ENCODE results near the gene LCA5L. TPM values are rescaled to one million over a fixed set of nuclear protein-coding genes. Genes with fewer than 3 reads are reported as not detected.
"Not testable (repeated sequence)": the region's sequence is repeated elsewhere in the genome, so short reads cannot be mapped to it uniquely, and the experiment has no call there.

Gene LCA5L
- total and polyA plus RNA-seq, 7 donors, result 1.2 to 5.3 (median 3.3) TPM

GRCh38 chr21:39377444-39378050 lies 68.0 kb downstream of the LCA5L start:
- peaks cover 10% of the 10 kb centered on the region for H3K4me1 ChIP-seq
- H3K36me3 ChIP-seq (ENCODE audit: insufficient read depth in 1 of 2, low read depth in 1 of 2), result no peaks in the 10 kb centered on the region
- peaks cover 0 to 3% (median 0%) of the 10 kb centered on the region in 3 donors for H3K27me3 ChIP-seq (ENCODE audit: insufficient read depth in 3 of 3, low read length in 2 of 3)
- no peak overlapping the region for H3K4me3 ChIP-seq
- intact Hi-C loops (cut with DNase I), result loop anchor here in 1 of 2 donors (2.0 kb wide), 1 partner anchor 27 kb away; no protein-coding TSS in a partner anchor
- no peak for TF ChIP-seq CTCF (IDR thresholded peaks at IDR 0.05)
- no peaks in the 10 kb centered on the region for H3K9me3 ChIP-seq
- H3K27ac ChIP-seq, result no peak overlapping the region
- 60 to 63% (median 63%) methylated on average over 7 of the region's 7 CpGs for WGBS, 3 donors
- no peak for DNase-seq
- ATAC-seq, result no peak

- TF ChIP-seq CTCF (IDR thresholded peaks at IDR 0.05), result no peak
- WGBS, 3 donors, result 62 to 88% (median 82%) methylated on average over 2 of the region's 2 CpGs
- ATAC-seq, result no peak
Observed at GRCh38 chr21:39375446-39375845, 70.1 kb downstream of the LCA5L start.

GRCh38 chr21:39374046-39374445 lies 71.5 kb downstream of the LCA5L start:
- Histone ChIP-seq H3K27ac (no peak overlapping the region), H3K4me1 (no peaks in the 10 kb centered on the region), H3K9me3 (no peaks in the 10 kb centered on the region), H3K36me3 (ENCODE audit: insufficient read depth in 1 of 2, low read depth in 1 of 2) (no peaks in the 10 kb centered on the region), H3K4me3 (no peak overlapping the region), H3K27me3 (ENCODE audit: insufficient read depth in 3 of 3, low read length in 2 of 3) (peaks cover 0 to 3% (median 0%) of the 10 kb centered on the region in 3 donors)
- 62 to 73% (median 71%) methylated on average over 6 of the region's 6 CpGs for WGBS, 3 donors
- no peak for DNase-seq
- TF ChIP-seq CTCF (IDR thresholded peaks at IDR 0.05), result no peak
- intact Hi-C loops (cut with DNase I), result no loop called here
- no peak for ATAC-seq

More at GRCh38 chr21:39375446-39375845, 70.1 kb downstream of the LCA5L start:
- no peak overlapping the region for H3K4me3 ChIP-seq
- H3K9me3 ChIP-seq, result no peaks in the 10 kb centered on the region
- intact Hi-C loops (cut with DNase I), result no loop called here
- DNase-seq, result no peak
- no peaks in the 10 kb centered on the region for H3K36me3 ChIP-seq (ENCODE audit: insufficient read depth in 1 of 2, low read depth in 1 of 2)
- H3K27me3 ChIP-seq (ENCODE audit: insufficient read depth in 3 of 3, low read length in 2 of 3), result peaks cover 0 to 3% (median 0%) of the 10 kb centered on the region in 3 donors
- no peaks in the 10 kb centered on the region for H3K4me1 ChIP-seq
- no peak overlapping the region for H3K27ac ChIP-seq

- H3K27me3 ChIP-seq (ENCODE audit: insufficient read depth in 3 of 3, low read length in 2 of 3), result peaks cover 0 to 3% (median 0%) of the 10 kb centered on the region in 3 donors
- no peak overlapping the region for H3K27ac ChIP-seq
- H3K9me3 ChIP-seq, result no peaks in the 10 kb centered on the region
- H3K4me3 ChIP-seq, result no peak overlapping the region
- intact Hi-C loops (cut with DNase I), result no loop called here
- no peaks in the 10 kb centered on the region for H3K4me1 ChIP-seq
- no peak for DNase-seq
- peak in 1 of 4 donors; percentile 54 for ATAC-seq
- no peaks in the 10 kb centered on the region for H3K36me3 ChIP-seq (ENCODE audit: insufficient read depth in 1 of 2, low read depth in 1 of 2)
- WGBS, 3 donors, result 10 to 17% (median 12%) methylated on average over 5 of the region's 5 CpGs
- TF ChIP-seq CTCF (IDR thresholded peaks at IDR 0.05), result peak; percentile 8
Observed at GRCh38 chr21:39373634-39374033, 71.9 kb downstream of the LCA5L start.

GRCh38 chr21:39369896-39370288 lies 75.7 kb downstream of the LCA5L start:
- intact Hi-C loops (cut with DNase I); H3K36me3 ChIP-seq (ENCODE audit: insufficient read depth in 1 of 2, low read depth in 1 of 2); H3K27ac ChIP-seq; H3K9me3 ChIP-seq; ATAC-seq; DNase-seq; H3K4me3 ChIP-seq; H3K27me3 ChIP-seq (ENCODE audit: insufficient read depth in 3 of 3, low read length in 2 of 3); H3K4me1 ChIP-seq: not testable (repeated sequence)
- 81 to 85% (median 82%) methylated on average over 7 of the region's 7 CpGs for WGBS, 3 donors
